GM12878 (cell line): Measurements from ENCODE around the gene CDO1. TPM values are rescaled to one million over a fixed set of nuclear protein-coding genes. Genes with fewer than 3 reads are reported as not detected.

ENCODE experiments used
- ATF7 ChIP-seq: fragments of 450-650 bp; IDR thresholded peaks from 2 replicates; pipeline ENCODE4 v1.6.1; 2016; ENCODE audit warnings: low read depth, mild to moderate bottlenecking
- BCL11A ChIP-seq: IDR thresholded peaks from 2 replicates; pipeline ENCODE4 v1.6.1; 2011; ENCODE audit warnings: low read depth, low read length
- BHLHE40 ChIP-seq, 2 experiments: fragments of 450-650 bp in 1 of 2; IDR thresholded peaks; 2 replicates each; pipeline ENCODE4 v1.6.1; 2011 to 2017; ENCODE audit warnings: low read depth in 2 of 2, borderline replicate concordance in 1 of 2, improper control_type of control experiment in 1 of 2, low read length in 1 of 2, mild to moderate bottlenecking in 1 of 2
- HDAC6 ChIP-seq: fragments of 200-600 bp; sonication (generic); IDR thresholded peaks from one replicate; pipeline ENCODE4 v1.8.0; 2017; ENCODE audit warnings: antibody characterized with exemption; ENCODE audit not compliant: unreplicated experiment
- MAX ChIP-seq: IDR thresholded peaks from 2 replicates; pipeline ENCODE4 v1.6.1; 2012; ENCODE audit warnings: low read depth, low read length, improper control_type of control experiment
- NR2F1 ChIP-seq: fragments of 450-650 bp; conservative IDR thresholded peaks from 2 replicates; pipeline ENCODE4 v1.6.1; 2017; ENCODE audit warnings: mild to moderate bottlenecking
- POLR2AphosphoS2 ChIP-seq: IDR thresholded peaks from 2 replicates; pipeline ENCODE4 v1.6.1; 2011; ENCODE audit warnings: low read depth, mild to moderate bottlenecking, low read length, improper control_type of control experiment, moderate library complexity
- RB1 ChIP-seq: fragments of 450-650 bp; formaldehyde crosslinking; IDR thresholded peaks from 2 replicates; pipeline ENCODE4 v1.6.1; 2017; ENCODE audit warnings: mild to moderate bottlenecking, borderline replicate concordance
- SIN3A ChIP-seq: IDR thresholded peaks from 2 replicates; pipeline ENCODE4 v1.6.1; 2012; ENCODE audit warnings: low read depth, low read length, improper control_type of control experiment
- SKIL ChIP-seq: fragments of 450-650 bp; IDR thresholded peaks from 2 replicates; pipeline ENCODE4 v1.6.1; 2017; ENCODE audit warnings: mild to moderate bottlenecking, low read depth, inconsistent platforms; ENCODE audit not compliant: poor library complexity, severe bottlenecking
- SREBF1 ChIP-seq: IDR thresholded peaks from 2 replicates; pipeline ENCODE4 v1.6.1; 2012; ENCODE audit warnings: mild to moderate bottlenecking, low read length
- YY1 ChIP-seq: IDR thresholded peaks from 2 replicates; pipeline ENCODE4 v1.6.1; 2011; ENCODE audit warnings: low read depth, mild to moderate bottlenecking, low read length
- polyA plus RNA-seq, 11 experiments: library from polyadenylated mRNA; depleted of rRNA in 4 of 11; unstranded in 6 of 11; stranded (reverse) in 5 of 11; fragments of >200 nt; fragmentation: Nextera tagmentation in 4 of 11; fragmentation: Illumina TruSeq in 1 of 11; extraction: Ambion mirVana in 4 of 11; extraction: Trizol in 1 of 11; gene quantifications; 1 replicate in 1 of 11; 2 replicates in 10 of 11; pipeline versions ENCODE4 v1.2.1 to v1.2.3, GENCODE V29; 2011 to 2016; ENCODE audit warnings: inconsistent platforms in 2 of 11, missing spikeins in 2 of 11, low read depth in 1 of 11
- total RNA-seq, 4 experiments: library from RNA; depleted of rRNA in 3 of 4; stranded (reverse); fragments of >200 nt in 3 of 4; fragmentation: Illumina TruSeq in 1 of 4; extraction: Trizol in 1 of 4; gene quantifications; 2 replicates each; pipeline versions ENCODE4 v1.2.1 to v1.2.3, GENCODE V29; 2013 to 2021
- TF ChIP-seq, protein P1 (sequence below): IDR thresholded peaks from 2 replicates; pipeline ENCODE4 v1.6.1; 2011; ENCODE audit warnings: low read depth, mild to moderate bottlenecking, low read length, moderate library complexity, borderline replicate concordance; ENCODE audit errors: extremely low read depth
- TF ChIP-seq, protein P2 (sequence below): IDR thresholded peaks from 2 replicates; pipeline ENCODE4 v1.6.1; 2012; ENCODE audit warnings: low read depth, low read length, improper control_type of control experiment
- TF ChIP-seq, protein P3 (sequence below): fragments of 450-650 bp; IDR thresholded peaks from 2 replicates; pipeline ENCODE4 v1.6.1; 2017; ENCODE audit warnings: low read depth, mild to moderate bottlenecking, moderate library complexity

CDO1 gene
- total and polyA plus RNA-seq, 10 of the 15 experiments (the other 5 are each of a cell fraction or from before 2014, with no cell fraction given): 0.05 TPM; not detected in 9

GRCh38 chr5:115838885-115839518 lies 22.5 kb upstream of the CDO1 start (continued):
- TF ChIP-seq, protein P1, sequence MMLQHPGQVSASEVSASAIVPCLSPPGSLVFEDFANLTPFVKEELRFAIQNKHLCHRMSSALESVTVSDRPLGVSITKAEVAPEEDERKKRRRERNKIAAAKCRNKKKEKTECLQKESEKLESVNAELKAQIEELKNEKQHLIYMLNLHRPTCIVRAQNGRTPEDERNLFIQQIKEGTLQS: no peak
- TF ChIP-seq, protein P2, sequence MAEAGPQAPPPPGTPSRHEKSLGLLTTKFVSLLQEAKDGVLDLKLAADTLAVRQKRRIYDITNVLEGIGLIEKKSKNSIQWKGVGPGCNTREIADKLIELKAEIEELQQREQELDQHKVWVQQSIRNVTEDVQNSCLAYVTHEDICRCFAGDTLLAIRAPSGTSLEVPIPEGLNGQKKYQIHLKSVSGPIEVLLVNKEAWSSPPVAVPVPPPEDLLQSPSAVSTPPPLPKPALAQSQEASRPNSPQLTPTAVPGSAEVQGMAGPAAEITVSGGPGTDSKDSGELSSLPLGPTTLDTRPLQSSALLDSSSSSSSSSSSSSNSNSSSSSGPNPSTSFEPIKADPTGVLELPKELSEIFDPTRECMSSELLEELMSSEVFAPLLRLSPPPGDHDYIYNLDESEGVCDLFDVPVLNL: no peak
- no peak for TF ChIP-seq SIN3A
- TF ChIP-seq SREBF1: no peak
- no peak for TF ChIP-seq YY1
- TF ChIP-seq BHLHE40 (IDR thresholded peaks at IDR 0.05; ENCODE audit: borderline replicate concordance in 1 of 2, low read depth in 2 of 2, low read length in 1 of 2): no peak
- TF ChIP-seq NR2F1: peak; percentile 86
- TF ChIP-seq SKIL: peak; percentile 55
- no peak for TF ChIP-seq HDAC6
- TF ChIP-seq, protein P3, sequence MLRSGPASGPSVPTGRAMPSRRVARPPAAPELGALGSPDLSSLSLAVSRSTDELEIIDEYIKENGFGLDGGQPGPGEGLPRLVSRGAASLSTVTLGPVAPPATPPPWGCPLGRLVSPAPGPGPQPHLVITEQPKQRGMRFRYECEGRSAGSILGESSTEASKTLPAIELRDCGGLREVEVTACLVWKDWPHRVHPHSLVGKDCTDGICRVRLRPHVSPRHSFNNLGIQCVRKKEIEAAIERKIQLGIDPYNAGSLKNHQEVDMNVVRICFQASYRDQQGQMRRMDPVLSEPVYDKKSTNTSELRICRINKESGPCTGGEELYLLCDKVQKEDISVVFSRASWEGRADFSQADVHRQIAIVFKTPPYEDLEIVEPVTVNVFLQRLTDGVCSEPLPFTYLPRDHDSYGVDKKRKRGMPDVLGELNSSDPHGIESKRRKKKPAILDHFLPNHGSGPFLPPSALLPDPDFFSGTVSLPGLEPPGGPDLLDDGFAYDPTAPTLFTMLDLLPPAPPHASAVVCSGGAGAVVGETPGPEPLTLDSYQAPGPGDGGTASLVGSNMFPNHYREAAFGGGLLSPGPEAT: no peak
- TF ChIP-seq ATF7: no peak
- no peak for TF ChIP-seq BCL11A
- TF ChIP-seq RB1: no peak
- no peak for TF ChIP-seq POLR2AphosphoS2
- TF ChIP-seq MAX: no peak
- TF ChIP-seq, all 136 proteins: peak for 12
